ENCODE data around the gene CDC20B. TPM values are rescaled to one million over a fixed set of nuclear protein-coding genes. Genes with fewer than 3 reads are reported as not detected.
A peak's percentile ranks its signal among the peaks of the same experiment; 100 is the strongest.
"Not testable (repeated sequence)": the region's sequence is repeated elsewhere in the genome, so short reads cannot be mapped to it uniquely, and the experiment has no call there.

The CDC20B gene
- total RNA-seq, 4 donors from 2014 or later = not detected

DNA sequence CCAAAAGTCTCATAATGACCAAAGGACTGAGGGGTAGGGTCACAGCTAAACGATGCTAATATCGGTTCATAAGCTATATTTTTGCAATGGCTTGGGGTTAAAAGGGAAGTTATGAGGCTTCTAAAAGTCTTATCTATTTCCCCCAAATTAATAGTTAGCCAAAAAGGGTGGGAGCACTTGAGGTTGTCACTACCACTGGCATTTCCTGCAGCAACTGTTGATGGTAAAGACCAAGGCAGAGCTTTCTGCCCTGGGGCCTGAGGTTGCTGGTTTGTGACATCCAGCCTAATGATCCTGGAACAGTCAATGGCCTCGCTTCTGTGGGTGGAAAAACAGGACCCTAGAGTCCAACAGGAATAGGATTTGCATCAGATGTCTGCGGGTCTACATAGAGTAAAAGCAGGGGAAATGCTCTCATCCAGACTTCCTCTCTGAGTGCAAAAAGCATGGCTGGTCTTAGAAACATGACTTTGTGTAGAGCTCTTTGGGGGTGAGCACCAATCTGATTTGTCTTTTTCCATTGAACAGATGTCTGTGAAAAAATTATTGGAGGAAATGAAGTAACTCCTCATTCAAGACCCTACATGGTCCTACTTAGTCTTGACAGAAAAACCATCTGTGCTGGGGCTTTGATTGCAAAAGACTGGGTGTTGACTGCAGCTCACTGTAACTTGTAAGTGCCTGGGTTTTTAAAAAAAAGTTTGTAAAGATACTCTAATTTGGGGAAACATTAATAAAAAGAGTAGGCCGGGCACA is 67.9 kb downstream of the CDC20B start:
- no peaks in the 10 kb centered on the region for H3K4me1 ChIP-seq
- H3K27me3 ChIP-seq = no peaks in the 10 kb centered on the region
- WGBS, 2 donors = 64 to 71% methylated on average over 5 of the region's 5 CpGs
- no peak for DNase-seq
- intact Hi-C loops (cut with DNase I) = no loop called here
- H3K4me3 ChIP-seq = peak overlapping the region in 1 of 4 donors; percentile 10
- no peaks in the 10 kb centered on the region for H3K36me3 ChIP-seq
- no peak overlapping the region for H3K27ac ChIP-seq
- no peak for TF ChIP-seq POLR2A (IDR thresholded peaks at IDR 0.05)
- TF ChIP-seq, protein P1, sequence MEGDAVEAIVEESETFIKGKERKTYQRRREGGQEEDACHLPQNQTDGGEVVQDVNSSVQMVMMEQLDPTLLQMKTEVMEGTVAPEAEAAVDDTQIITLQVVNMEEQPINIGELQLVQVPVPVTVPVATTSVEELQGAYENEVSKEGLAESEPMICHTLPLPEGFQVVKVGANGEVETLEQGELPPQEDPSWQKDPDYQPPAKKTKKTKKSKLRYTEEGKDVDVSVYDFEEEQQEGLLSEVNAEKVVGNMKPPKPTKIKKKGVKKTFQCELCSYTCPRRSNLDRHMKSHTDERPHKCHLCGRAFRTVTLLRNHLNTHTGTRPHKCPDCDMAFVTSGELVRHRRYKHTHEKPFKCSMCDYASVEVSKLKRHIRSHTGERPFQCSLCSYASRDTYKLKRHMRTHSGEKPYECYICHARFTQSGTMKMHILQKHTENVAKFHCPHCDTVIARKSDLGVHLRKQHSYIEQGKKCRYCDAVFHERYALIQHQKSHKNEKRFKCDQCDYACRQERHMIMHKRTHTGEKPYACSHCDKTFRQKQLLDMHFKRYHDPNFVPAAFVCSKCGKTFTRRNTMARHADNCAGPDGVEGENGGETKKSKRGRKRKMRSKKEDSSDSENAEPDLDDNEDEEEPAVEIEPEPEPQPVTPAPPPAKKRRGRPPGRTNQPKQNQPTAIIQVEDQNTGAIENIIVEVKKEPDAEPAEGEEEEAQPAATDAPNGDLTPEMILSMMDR (IDR thresholded peaks at IDR 0.05) = no peak
- H3K9me3 ChIP-seq = no peaks in the 10 kb centered on the region

- Histone ChIP-seq H3K27ac (no peak overlapping the region), H3K36me3 (no peaks in the 10 kb centered on the region), H3K4me3 (peak overlapping the region in 1 of 4 donors; percentile 10), H3K27me3 (no peaks in the 10 kb centered on the region), H3K4me1 (no peaks in the 10 kb centered on the region), H3K9me3 (no peaks in the 10 kb centered on the region)
- TF ChIP-seq, protein P1 (IDR thresholded peaks at IDR 0.05) = no peak
- TF ChIP-seq POLR2A (IDR thresholded peaks at IDR 0.05) = no peak
- whole genome bisulfite sequencing, 2 donors = 72 to 92% methylated on average over 2 of the region's 2 CpGs
- no peak for DNase-seq
- intact Hi-C loops (cut with DNase I) = no loop called here
Measured at GRCh38 chr5:55104036-55104772, 68.8 kb downstream of the CDC20B start.

- Histone ChIP-seq H3K27me3 (no peaks in the 10 kb centered on the region), H3K27ac (peak within 1 kb of the TSS in 2 of 4 donors; percentile 9 to 50), H3K4me1 (no peaks in the 10 kb centered on the region), H3K9me3 (no peaks in the 10 kb centered on the region), H3K36me3 (no peaks in the 10 kb centered on the region), H3K4me3 (peak within 1 kb of the TSS in 2 of 4 donors; percentile 6 to 10)
- no peak for DNase-seq
- WGBS, 2 donors = 31 to 44% methylated on average over 3 of the region's 3 CpGs
- intact Hi-C loops (cut with DNase I) = no loop called here
- no peak for TF ChIP-seq POLR2A (IDR thresholded peaks at IDR 0.05)
- TF ChIP-seq, protein P1 (IDR thresholded peaks at IDR 0.05) = no peak
Measured at GRCh38 chr5:55102348-55102747, 70.6 kb downstream of the CDC20B start, which contains the start of gene GZMA. Gene GZMA (plus strand): TSS chr5:55102646. CDS start chr5:55102683, 37 bp downstream.

- intact Hi-C loops (cut with DNase I) = no loop called here
- Histone ChIP-seq H3K36me3 (no peaks in the 10 kb centered on the region), H3K27me3 (no peaks in the 10 kb centered on the region), H3K27ac (peak overlapping the region in 2 of 4 donors; percentile 9 to 50), H3K4me1 (no peaks in the 10 kb centered on the region), H3K9me3 (no peaks in the 10 kb centered on the region), H3K4me3 (no peak overlapping the region)
- DNase-seq = no peak
- WGBS, 2 donors = 33 to 49% methylated on average over 3 of the region's 5 CpGs
- TF ChIP-seq, protein P1 (IDR thresholded peaks at IDR 0.05) = no peak
- no peak for TF ChIP-seq POLR2A (IDR thresholded peaks at IDR 0.05)
Measured at GRCh38 chr5:55101556-55102276, 71.3 kb downstream of the CDC20B start.

GRCh38 chr5:55101148-55101547 is 71.8 kb downstream of the CDC20B start:
- H3K9me3 ChIP-seq; DNase-seq; H3K27me3 ChIP-seq; H3K4me1 ChIP-seq; H3K4me3 ChIP-seq; H3K27ac ChIP-seq; intact Hi-C loops (cut with DNase I); H3K36me3 ChIP-seq: not testable (repeated sequence)
